WTC11 (cell line): ENCODE measurements around the gene FGA.

Experiments used
- CTCF ChIP-seq: fragments of 200-600 bp; IDR thresholded peaks from 2 replicates; pipeline ENCODE4 v1.8.0; 2022; ENCODE audit warnings: antibody characterized with exemption
- NR2C2 ChIP-seq: sonication (generic); formaldehyde crosslinking; IDR thresholded peaks from 2 replicates; pipeline ENCODE4 v1.8.0; 2022; ENCODE audit warnings: mild to moderate bottlenecking, missing genetic modification reagents
- PRDM15 ChIP-seq: sonication (generic); formaldehyde crosslinking; IDR thresholded peaks from 2 replicates; pipeline ENCODE4 v1.8.0; 2022; ENCODE audit warnings: missing genetic modification reagents
- SMAD3 ChIP-seq: sonication (generic); formaldehyde crosslinking; IDR thresholded peaks from 2 replicates; pipeline ENCODE4 v1.8.0; 2022; ENCODE audit warnings: missing genetic modification reagents, mild to moderate bottlenecking, borderline replicate concordance

GRCh38 chr4:154630324-154630723 lies 39.8 kb upstream of the FGA start:
- no peak for TF ChIP-seq CTCF
- TF ChIP-seq PRDM15: no peak
- no peak for TF ChIP-seq SMAD3 (CRISPR knock-in tag)
- no peak for TF ChIP-seq NR2C2
